Measurements from ENCODE around the gene PLCXD3.

DNA sequence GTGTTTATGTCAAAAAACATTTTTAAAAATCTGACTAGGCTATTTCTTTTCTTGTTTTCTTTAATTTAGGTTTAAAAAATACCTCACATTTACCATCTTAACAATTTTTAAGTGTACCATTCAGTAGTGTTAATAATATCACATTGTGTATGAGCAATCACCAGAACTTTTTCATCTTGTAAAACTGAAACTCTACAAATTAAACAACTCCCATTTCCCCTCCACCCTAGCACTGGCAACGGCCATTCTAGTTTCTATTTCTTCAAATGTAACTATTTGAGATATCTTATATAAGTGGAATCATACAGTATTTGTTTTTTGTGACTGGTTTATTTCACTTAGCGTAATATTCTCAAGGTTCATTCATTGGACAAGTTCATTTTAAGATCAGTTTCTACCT lies 27.7 kb downstream of the PLCXD3 start:
- no peak for TF ChIP-seq POLR2A (IDR thresholded peaks at IDR 0.05)
- TF ChIP-seq, protein P1, sequence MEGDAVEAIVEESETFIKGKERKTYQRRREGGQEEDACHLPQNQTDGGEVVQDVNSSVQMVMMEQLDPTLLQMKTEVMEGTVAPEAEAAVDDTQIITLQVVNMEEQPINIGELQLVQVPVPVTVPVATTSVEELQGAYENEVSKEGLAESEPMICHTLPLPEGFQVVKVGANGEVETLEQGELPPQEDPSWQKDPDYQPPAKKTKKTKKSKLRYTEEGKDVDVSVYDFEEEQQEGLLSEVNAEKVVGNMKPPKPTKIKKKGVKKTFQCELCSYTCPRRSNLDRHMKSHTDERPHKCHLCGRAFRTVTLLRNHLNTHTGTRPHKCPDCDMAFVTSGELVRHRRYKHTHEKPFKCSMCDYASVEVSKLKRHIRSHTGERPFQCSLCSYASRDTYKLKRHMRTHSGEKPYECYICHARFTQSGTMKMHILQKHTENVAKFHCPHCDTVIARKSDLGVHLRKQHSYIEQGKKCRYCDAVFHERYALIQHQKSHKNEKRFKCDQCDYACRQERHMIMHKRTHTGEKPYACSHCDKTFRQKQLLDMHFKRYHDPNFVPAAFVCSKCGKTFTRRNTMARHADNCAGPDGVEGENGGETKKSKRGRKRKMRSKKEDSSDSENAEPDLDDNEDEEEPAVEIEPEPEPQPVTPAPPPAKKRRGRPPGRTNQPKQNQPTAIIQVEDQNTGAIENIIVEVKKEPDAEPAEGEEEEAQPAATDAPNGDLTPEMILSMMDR (IDR thresholded peaks at IDR 0.05), result no peak
